H9 (cell line): ENCODE data around the gene CTNNA3. TPM values are rescaled to one million over a fixed set of nuclear protein-coding genes. Genes with fewer than 3 reads are reported as not detected.

Source experiments
- DNase-seq: peaks from one replicate; pipeline ENCODE4 v3.0.0-alpha.2; 2017
- H2AFZ ChIP-seq: one replicate; pipeline ENCODE4 v1.6.1; 2013; ENCODE audit warnings: mild to moderate bottlenecking, low read length, control low read depth, moderate library complexity
- H2AK5ac ChIP-seq: 2 replicates; pipeline ENCODE4 v1.6.1; 2013; ENCODE audit warnings: low read length, control low read depth, mixed read lengths; ENCODE audit not compliant: insufficient read length
- H2BK120ac ChIP-seq: one replicate; pipeline ENCODE4 v1.6.1; 2013; ENCODE audit warnings: low read depth, mild to moderate bottlenecking, low read length, control low read depth, inconsistent platforms; ENCODE audit not compliant: poor library complexity, severe bottlenecking
- H2BK12ac ChIP-seq: 2 replicates; pipeline ENCODE4 v1.6.1; 2013; ENCODE audit warnings: low read length, control low read depth, mixed read lengths, low read depth; ENCODE audit not compliant: insufficient read length
- H2BK15ac ChIP-seq: 2 replicates; pipeline ENCODE4 v1.6.1; 2013; ENCODE audit warnings: low read depth, low read length, control low read depth
- H2BK20ac ChIP-seq: one replicate; pipeline ENCODE4 v1.6.1; 2013; ENCODE audit warnings: low read depth, mild to moderate bottlenecking, low read length, control low read depth, inconsistent platforms; ENCODE audit not compliant: poor library complexity, severe bottlenecking
- H2BK5ac ChIP-seq: 2 replicates; pipeline ENCODE4 v1.6.1; 2013; ENCODE audit warnings: low read length, control low read depth, mixed read lengths; ENCODE audit not compliant: insufficient read length
- H3K14ac ChIP-seq: 2 replicates; pipeline ENCODE4 v1.6.1; 2013; ENCODE audit warnings: low read length, control low read depth; ENCODE audit not compliant: insufficient read depth
- H3K18ac ChIP-seq: 2 replicates; pipeline ENCODE4 v1.6.1; 2013; ENCODE audit warnings: low read depth, mild to moderate bottlenecking, mixed read lengths, low read length, control low read depth; ENCODE audit not compliant: insufficient read length
- H3K23ac ChIP-seq: 2 replicates; pipeline ENCODE4 v1.6.1; 2013; ENCODE audit warnings: low read length, control low read depth, mixed read lengths, low read depth; ENCODE audit not compliant: insufficient read length
- H3K23me2 ChIP-seq: 2 replicates; pipeline ENCODE4 v1.6.1; 2013; ENCODE audit warnings: low read depth, mild to moderate bottlenecking, mixed read lengths, low read length, control low read depth; ENCODE audit not compliant: insufficient read length, poor library complexity, severe bottlenecking
- H3K27ac ChIP-seq: 2 replicates; pipeline ENCODE4 v1.5.1; 2013; ENCODE audit warnings: low read length, control low read depth, mixed read lengths, low read depth; ENCODE audit not compliant: insufficient read length
- H3K27me3 ChIP-seq: 2 replicates; pipeline ENCODE4 v1.6.1; 2013; ENCODE audit warnings: low read length, control low read depth, inconsistent platforms; ENCODE audit not compliant: insufficient read depth
- H3K4ac ChIP-seq: 2 replicates; pipeline ENCODE4 v1.6.1; 2013; ENCODE audit warnings: low read depth, mild to moderate bottlenecking, control low read depth, inconsistent platforms, low read length, moderate library complexity
- H3K4me1 ChIP-seq: 2 replicates; pipeline ENCODE4 v1.6.1; 2013; ENCODE audit warnings: low read length, control low read depth, inconsistent platforms; ENCODE audit not compliant: insufficient read depth
- H3K4me2 ChIP-seq: 2 replicates; pipeline ENCODE4 v1.6.1; 2013; ENCODE audit warnings: low read length, control low read depth, mixed read lengths; ENCODE audit not compliant: insufficient read length, insufficient read depth
- H3K56ac ChIP-seq: 2 replicates; pipeline ENCODE4 v1.6.1; 2013; ENCODE audit warnings: low read depth, mild to moderate bottlenecking, mixed read lengths, low read length, control low read depth; ENCODE audit not compliant: insufficient read length
- H3K79me1 ChIP-seq: 2 replicates; pipeline ENCODE4 v1.6.1; 2013; ENCODE audit warnings: low read depth, mild to moderate bottlenecking, moderate library complexity, low read length, control low read depth, inconsistent platforms; ENCODE audit not compliant: insufficient read depth, poor library complexity, severe bottlenecking
- H3K79me2 ChIP-seq: 2 replicates; pipeline ENCODE4 v1.6.1; 2013; ENCODE audit warnings: low read length, control low read depth, inconsistent platforms; ENCODE audit not compliant: insufficient read depth
- H3K9ac ChIP-seq: 2 replicates; pipeline ENCODE4 v1.6.1; 2013; ENCODE audit warnings: low read length, control low read depth, mixed read lengths; ENCODE audit not compliant: insufficient read length; ENCODE audit errors: extremely low read depth
- H3K9me3 ChIP-seq: one replicate; pipeline ENCODE4 v1.6.1; 2013; ENCODE audit warnings: low read depth, low read length, inconsistent platforms; ENCODE audit not compliant: control insufficient read depth
- H3T11ph ChIP-seq: one replicate; pipeline ENCODE4 v1.6.1; 2013; ENCODE audit warnings: mild to moderate bottlenecking, low read length, control low read depth, inconsistent platforms
- H4K20me1 ChIP-seq: one replicate; pipeline ENCODE4 v1.6.1; 2013; ENCODE audit not compliant: control insufficient read depth, insufficient read length, insufficient read depth
- H4K5ac ChIP-seq: 2 replicates; pipeline ENCODE4 v1.6.1; 2013; ENCODE audit warnings: low read depth, mild to moderate bottlenecking, mixed read lengths, low read length, control low read depth; ENCODE audit not compliant: insufficient read length
- H4K8ac ChIP-seq: replicated peaks from 2 replicates; pipeline ENCODE4 v1.6.1; 2013; ENCODE audit warnings: low read length, control low read depth, mixed read lengths, low read depth; ENCODE audit not compliant: insufficient read length
- H4K91ac ChIP-seq: 2 replicates; pipeline ENCODE4 v1.6.1; 2013; ENCODE audit warnings: low read depth, mild to moderate bottlenecking, moderate library complexity, mixed read lengths, low read length, control low read depth; ENCODE audit not compliant: insufficient read length
- H3K27ac Mint-ChIP-seq, 3 experiments: 2 replicates in 2 of 3; 3 replicates in 1 of 3; pipeline ENCODE4 v1.8.0; 2020 to 2021; ENCODE audit warnings: mixed read lengths in 3 of 3, mild to moderate bottlenecking in 1 of 3, moderate library complexity in 1 of 3
- H3K27me3 Mint-ChIP-seq: 2 replicates; pipeline ENCODE4 v1.8.0; 2021; ENCODE audit warnings: low read depth, mild to moderate bottlenecking, moderate library complexity, mixed read lengths
- H3K36me3 Mint-ChIP-seq, 3 experiments: 2 replicates in 2 of 3; 3 replicates in 1 of 3; pipeline ENCODE4 v1.8.0; 2020 to 2021; ENCODE audit warnings: low read depth in 3 of 3, mixed read lengths in 3 of 3; ENCODE audit not compliant: insufficient read depth in 1 of 3
- H3K4me1 Mint-ChIP-seq, 2 experiments: 2 replicates each; pipeline ENCODE4 v1.8.0; 2020; ENCODE audit warnings: mixed read lengths in 2 of 2
- H3K4me3 Mint-ChIP-seq, 2 experiments: 2 replicates in 1 of 2; 3 replicates in 1 of 2; pipeline ENCODE4 v1.8.0; 2020 to 2021; ENCODE audit warnings: mild to moderate bottlenecking in 2 of 2, mixed read lengths in 2 of 2, moderate library complexity in 1 of 2
- H3K9me3 Mint-ChIP-seq, 2 experiments: 2 replicates in 1 of 2; 3 replicates in 1 of 2; pipeline ENCODE4 v1.8.0; 2020; ENCODE audit warnings: mild to moderate bottlenecking in 2 of 2, mixed read lengths in 2 of 2, moderate library complexity in 1 of 2
- CTCF ChIP-seq: fragments of 200-600 bp; sonication (generic); conservative IDR thresholded peaks from 3 replicates; pipeline ENCODE4 v1.8.0; 2021; ENCODE audit warnings: antibody characterized with exemption, mild to moderate bottlenecking
- WGBS: extraction: QIAGEN DNeasy Blood & Tissue Kit; methylation state at CpG from one replicate; pipeline ENCODE4 v1.1.7; 2013; ENCODE audit warnings: missing lambda C conversion rate, low lambda C conversion rate, mixed read lengths; ENCODE audit not compliant: insufficient read length; ENCODE audit errors: extremely low coverage; 5-methylcytosine and 5-hydroxymethylcytosine counted together
- total RNA-seq: library from RNA; stranded (reverse); gene quantifications from 2 replicates; pipeline ENCODE4 v1.2.1, GENCODE V29; 2021

CTNNA3 gene
- total RNA-seq, 1 experiment from 2014 or later: 3.3 TPM

DNA sequence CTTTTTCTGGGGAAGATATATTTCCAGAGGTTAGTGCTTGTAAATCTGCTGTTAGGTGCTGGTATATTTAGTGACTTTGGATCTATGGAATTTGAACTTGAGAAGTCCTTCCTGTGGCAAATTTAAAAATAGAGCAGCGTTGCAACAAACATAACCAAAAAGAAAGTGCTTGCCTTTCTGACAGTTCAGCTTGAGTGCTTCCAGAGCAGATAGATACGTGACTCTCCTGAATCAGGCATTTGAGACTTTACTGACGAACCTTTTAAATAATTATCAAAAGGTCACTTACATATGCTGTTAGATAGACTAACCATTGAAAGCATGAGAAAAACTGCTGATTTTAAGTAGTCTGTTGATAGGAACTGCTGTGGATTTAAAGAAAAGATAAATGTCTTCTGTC lies 1157.6 kb downstream of the CTNNA3 start:
- Mint-ChIP-seq H3K4me1 (peaks cover 0 to 4% of the 10 kb centered on the region in 2 experiments; a peak in 1 of 4 replicates), H3K27ac (no peak overlapping the region), H3K27me3 (no peaks in the 10 kb centered on the region), H3K36me3 (no peaks in the 10 kb centered on the region), H3K4me3 (no peak overlapping the region), H3K9me3 (no peaks in the 10 kb centered on the region)
- WGBS: no CpG with 5 or more reads among the region's 3 CpGs
- H2BK20ac ChIP-seq: no peak overlapping the region
- no peak overlapping the region for H2BK5ac ChIP-seq
- H3K23me2 ChIP-seq: no peaks in the 10 kb centered on the region
- no peak overlapping the region for H4K91ac ChIP-seq
- no peaks in the 10 kb centered on the region for H3K27me3 ChIP-seq
- H3K14ac ChIP-seq: no peak overlapping the region
- H3K56ac ChIP-seq: no peak overlapping the region
- no peak overlapping the region for H3T11ph ChIP-seq
- H2AK5ac ChIP-seq: no peak overlapping the region
- no peak overlapping the region for H2BK120ac ChIP-seq
- H3K23ac ChIP-seq: no peak overlapping the region
- H2AFZ ChIP-seq: no peak overlapping the region
- H3K4me1 ChIP-seq: no peaks in the 10 kb centered on the region
- no peak for TF ChIP-seq CTCF
- no peak overlapping the region for H3K18ac ChIP-seq
- H4K8ac ChIP-seq: no peak overlapping the region
- no peak overlapping the region for H3K4ac ChIP-seq
- no peak overlapping the region for H3K9ac ChIP-seq
- H2BK15ac ChIP-seq: no peak overlapping the region
- no peak overlapping the region for H3K27ac ChIP-seq
- no peak overlapping the region for H4K5ac ChIP-seq
- DNase-seq: no peak
- H4K20me1 ChIP-seq: no peaks in the 10 kb centered on the region
- no peaks in the 10 kb centered on the region for H3K79me2 ChIP-seq
- H3K79me1 ChIP-seq: no peaks in the 10 kb centered on the region
- H2BK12ac ChIP-seq: no peak overlapping the region
- H3K4me2 ChIP-seq: no peak overlapping the region
- no peaks in the 10 kb centered on the region for H3K9me3 ChIP-seq
